HG03521 (cell line): ENCODE measurements around the gene CCDC9B.

ENCODE experiments used
- ATAC-seq: cut with Tn5 transposase; IDR thresholded peaks from one replicate; pipeline ENCODE4 v1.9.1; 2021; ENCODE audit warnings: mild to moderate bottlenecking, moderate library complexity; ENCODE audit not compliant: unreplicated experiment

The CCDC9B gene

DNA sequence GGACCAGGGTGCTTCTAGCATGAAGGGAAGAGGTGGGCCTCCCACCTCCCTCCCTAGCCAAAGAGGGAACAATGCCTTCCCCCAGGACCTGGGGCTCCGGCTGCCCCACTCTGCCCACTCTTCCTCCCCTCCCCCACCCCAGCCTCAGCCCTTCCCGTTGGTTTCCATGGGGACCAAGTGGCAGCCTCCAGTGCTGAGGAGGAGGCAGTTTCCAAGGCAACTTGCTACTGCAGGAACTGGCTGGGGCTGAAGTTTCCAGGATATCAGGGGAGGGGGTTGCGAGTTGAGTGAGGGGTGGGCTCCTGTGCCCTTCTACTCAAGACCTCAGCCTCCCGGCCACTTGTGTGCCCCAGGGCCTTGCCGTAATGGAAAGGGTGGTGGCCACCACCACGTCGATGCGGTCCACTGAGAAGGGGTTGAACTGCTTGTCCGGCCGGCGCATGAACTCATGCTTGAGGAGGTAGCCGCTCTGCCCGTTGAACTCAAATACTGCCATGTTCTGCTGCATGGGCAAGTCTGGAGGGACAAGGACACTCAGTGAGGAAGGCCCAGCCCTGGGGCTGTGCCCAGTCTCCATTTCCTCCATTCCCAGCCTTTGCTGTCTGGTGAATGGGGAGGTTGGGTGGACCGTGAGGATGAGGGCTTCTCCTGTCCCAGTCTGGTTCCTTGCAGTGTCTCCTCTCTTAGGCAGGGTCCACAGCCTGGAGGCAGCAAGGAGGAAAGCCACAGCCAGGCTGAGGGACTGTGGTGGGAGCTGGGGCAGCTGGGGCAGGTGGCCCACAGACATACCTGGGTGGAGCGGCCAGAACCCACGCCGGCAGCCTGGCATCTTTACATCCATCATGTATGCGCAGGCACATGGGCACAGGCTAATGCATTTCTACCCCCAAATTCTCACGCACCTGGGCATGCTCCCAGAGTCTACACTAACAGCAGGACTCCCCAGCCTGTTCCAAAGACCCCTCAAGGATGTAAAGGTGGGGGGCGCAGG is 46.5 kb downstream of the CCDC9B start:
- ATAC-seq = no peak

DNA sequence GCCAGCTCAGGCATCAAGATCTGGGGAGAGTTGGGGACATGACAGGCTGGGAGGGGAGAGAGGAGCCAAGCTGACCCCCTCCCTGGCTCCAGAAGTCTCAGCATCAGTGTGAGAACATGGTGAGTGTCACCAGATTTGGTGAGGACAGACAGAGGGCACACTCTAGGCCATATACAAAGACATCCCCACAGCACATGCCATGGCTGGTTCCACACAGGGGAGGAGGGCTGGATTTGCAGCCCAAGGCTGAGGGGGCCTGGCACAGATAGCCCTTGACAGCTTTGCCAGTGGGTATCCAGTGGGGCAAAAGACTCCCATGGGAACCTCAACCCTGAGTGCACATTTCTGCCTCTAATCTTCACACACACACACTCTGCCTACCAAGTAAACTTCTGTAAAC is 47.7 kb downstream of the CCDC9B start:
- ATAC-seq = no peak

DNA sequence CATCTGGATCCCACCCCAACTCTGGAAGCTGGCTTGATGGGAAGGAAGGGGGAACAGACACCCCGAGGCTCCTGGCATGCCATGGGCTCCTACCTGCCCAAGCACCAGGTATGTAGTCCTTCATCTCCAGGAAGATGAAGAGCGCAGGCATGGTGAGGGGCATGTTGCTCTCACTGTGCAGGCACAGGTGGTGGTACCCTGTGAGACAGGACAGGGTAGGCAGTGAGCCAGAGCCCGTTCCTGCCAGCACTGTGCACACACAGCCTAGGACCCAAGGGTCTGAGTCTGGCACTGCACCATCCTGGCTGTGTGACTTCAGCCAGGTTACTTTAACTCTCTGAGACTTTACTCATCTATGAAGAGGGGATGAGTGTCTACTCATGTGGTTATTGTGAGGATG is 48.5 kb downstream of the CCDC9B start:
- no peak for ATAC-seq

DNA sequence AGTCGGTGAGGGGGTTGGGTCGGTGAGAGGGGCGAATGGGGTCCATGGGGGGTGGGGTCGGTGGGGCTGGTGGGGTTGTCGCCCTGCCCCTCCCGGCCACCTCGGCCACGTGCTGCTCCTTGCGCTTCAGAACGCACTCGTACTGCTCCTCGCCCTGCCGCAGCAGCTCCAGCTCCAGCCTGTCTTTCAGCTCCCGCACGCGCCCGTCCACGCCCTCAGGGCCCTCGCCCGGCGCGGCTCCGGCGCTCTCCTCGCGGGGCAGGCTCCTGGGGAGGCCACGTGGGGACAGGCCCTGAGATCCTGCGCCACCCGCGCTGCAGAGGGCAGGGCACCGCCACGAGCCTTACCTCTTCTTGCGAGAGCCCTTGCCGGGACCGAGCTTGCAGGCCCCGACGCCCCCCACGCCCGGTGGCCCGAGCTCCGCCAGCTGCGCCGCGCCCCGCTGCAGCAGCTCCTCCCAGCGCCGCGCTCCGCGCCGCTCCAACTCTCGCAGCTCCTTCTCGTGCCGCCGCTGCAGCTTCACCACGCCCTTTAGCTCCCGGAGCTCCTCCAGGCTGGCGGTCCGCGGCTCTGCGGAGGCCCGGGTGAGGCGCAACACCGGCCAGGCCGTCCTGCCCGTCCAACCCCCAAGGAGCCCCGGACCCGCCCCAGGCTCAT is 49.7 kb downstream of the CCDC9B start:
- ATAC-seq = no peak

DNA sequence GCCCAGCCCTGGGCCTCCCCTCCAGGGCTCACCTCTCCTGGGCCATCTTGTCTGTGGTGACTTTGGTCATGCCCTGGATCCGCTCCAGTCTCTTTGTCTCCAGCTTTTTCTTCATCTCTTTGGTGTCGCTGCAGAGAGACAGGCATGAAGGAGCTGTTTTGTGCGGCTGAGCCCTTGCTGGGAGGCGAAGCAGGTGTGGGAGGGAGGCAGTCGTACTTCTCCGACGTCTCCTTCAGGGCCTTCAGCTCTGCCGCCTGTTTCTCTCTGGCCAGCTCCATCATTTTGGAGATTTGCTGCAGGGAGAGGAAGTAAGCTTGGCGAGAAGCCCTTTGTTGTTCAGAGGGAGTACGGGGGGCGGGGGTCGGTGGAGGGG is 50.2 kb downstream of the CCDC9B start:
- ATAC-seq = no peak

DNA sequence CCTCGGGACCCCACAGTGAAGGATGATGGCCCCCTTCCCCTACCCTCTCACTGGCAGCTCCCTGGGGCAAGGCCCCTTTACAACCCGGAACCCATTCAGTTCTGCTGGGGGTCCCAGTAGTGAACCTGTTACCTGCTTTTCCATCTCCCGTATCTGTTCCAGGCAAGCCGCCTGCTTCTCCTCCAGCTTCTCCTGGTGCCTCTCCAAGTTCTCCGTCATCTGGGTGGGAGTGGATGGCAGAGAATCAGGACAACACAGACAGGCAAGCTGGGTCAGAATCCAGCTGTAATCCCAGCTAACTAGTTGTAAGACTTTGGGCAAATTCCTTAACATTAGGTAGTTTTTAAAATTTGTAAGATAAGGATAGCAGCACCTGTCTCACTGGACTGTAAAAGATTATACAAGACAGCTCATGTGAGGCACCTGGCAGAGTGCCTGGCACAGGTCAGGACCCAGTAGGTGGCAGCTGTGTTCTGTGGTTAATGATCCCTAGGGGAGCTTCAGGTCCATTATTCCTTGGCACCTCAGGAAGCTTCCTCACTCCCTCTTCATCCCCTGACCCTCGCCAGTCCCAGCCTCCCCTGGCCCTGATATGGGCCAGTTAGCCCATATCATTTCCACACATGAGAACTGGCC is 51.5 kb downstream of the CCDC9B start:
- ATAC-seq = no peak

DNA sequence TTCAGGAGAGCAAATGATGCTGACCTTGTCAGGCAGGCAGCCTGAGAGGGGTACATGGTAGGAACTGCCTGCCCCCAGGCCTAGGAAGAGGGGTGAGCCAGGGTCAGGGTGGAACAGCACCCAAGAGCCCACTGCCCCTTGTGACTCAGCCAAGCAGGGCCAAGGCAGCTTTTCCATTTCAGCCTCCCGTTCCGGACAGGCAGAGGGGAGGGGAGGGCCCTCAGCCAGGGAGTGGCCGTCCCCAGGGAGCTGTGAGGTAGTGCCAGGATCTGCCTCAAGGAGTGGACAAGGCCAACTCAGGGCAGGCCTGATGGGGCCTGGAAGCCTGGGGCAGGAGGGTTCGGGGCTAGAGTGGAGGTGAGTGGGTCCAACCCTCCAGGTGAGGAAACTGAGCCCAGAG is 52.8 kb downstream of the CCDC9B start:
- no peak for ATAC-seq

DNA sequence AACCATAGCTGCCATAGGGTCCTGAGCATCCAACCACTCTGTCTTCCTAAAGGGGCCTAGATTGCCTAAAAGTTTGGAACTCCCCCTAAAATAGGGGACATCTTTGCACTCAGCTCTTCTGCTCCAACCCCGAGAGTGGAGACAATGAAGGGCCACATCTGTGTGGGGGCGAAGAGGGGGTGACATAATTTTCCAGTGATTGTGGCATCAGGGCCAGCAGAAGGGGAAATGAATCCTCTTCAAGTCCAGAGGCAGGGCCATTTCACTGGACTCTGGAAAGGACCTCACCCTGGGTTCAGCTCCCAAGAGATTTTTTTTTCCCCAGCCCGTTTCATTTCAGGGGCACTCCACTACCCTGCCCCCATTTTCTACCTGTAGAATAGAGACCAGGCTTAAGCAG is 53.2 kb downstream of the CCDC9B start:
- ATAC-seq = no peak

DNA sequence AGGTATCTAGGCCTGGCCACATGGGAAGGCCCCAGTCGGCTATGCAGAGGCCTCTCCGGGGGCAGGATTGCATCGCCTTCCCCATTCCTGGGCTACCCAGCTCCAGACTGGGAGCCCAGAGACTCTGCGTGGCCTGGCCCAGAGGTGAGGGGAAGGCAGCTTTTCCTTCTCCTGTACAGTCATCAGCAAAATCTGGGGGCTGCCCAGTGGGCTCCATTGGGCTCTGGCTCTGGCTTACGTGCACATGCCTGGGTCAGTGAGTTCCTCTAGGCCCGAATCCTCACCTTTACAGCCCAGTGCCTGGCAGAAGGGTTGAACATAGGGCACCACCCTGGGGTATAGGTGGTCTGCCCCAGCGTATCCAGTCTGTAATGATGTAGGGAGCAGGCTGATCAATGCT is 53.9 kb downstream of the CCDC9B start:
- no peak for ATAC-seq

DNA sequence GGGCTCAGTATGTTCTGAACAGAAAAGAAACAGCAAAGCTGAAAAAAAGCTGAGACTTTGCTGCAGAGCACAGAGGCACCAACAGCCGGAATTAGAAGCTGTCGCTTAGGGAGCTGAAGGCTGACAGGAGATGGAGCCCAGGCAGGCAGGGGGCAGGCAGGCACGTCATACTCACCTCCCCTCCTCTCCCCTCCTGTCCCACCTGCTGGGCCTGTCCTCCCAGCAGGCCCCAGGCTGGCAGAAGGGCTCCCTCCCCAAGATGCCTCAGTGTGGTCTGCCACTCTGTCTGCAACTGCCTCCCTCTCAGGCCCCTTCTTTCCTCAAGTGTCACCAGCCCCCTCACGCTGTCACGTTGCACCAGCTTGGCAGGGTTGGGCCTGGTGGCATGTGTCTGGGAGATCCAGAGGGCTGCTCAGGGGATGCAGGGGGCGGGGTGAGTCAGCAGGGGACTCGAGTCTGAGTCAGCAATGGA is 54.6 kb downstream of the CCDC9B start:
- ATAC-seq = no peak

DNA sequence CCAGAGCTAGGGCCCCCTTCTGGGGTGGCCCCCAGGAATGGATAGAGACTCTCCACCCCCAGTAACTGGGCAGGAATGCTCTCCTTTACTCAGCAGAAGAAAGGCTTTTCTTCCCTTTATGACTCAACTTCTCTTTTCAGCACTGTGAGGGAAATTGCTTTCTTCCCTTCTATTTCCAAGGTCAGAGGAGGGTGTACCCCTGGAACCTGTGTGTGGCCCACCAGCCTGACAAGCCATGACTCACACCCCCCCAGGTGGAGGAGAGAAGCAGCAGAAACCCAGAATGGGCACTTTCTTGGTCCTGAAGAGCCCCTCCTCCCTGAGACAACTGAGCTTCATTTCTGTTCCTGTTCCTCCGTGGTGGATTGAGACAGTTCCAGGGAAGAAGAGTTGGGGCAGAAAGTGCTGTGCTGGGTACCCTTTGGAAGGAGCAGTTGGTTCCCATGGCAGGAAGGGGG is 55.2 kb downstream of the CCDC9B start:
- no peak for ATAC-seq

DNA sequence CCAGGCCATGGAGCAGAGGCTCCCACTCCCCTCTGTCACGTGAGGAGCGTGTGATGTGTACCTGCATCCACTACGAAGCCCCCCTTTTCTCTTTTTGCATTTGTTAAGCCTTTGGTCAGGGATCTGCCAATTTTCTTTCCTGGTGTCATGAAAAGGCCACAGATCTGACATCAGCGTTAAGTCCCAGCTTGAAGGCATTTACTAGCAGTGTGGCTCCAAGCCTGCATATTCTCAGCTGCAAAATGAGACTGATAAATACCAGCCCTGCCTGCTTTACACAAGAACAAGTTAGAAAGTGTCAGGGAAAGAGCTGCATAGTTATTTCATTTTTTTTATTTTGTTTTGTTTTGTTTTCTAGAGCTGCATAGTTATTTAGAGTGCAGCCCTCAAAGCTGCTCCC is 55.6 kb downstream of the CCDC9B start:
- no peak for ATAC-seq

DNA sequence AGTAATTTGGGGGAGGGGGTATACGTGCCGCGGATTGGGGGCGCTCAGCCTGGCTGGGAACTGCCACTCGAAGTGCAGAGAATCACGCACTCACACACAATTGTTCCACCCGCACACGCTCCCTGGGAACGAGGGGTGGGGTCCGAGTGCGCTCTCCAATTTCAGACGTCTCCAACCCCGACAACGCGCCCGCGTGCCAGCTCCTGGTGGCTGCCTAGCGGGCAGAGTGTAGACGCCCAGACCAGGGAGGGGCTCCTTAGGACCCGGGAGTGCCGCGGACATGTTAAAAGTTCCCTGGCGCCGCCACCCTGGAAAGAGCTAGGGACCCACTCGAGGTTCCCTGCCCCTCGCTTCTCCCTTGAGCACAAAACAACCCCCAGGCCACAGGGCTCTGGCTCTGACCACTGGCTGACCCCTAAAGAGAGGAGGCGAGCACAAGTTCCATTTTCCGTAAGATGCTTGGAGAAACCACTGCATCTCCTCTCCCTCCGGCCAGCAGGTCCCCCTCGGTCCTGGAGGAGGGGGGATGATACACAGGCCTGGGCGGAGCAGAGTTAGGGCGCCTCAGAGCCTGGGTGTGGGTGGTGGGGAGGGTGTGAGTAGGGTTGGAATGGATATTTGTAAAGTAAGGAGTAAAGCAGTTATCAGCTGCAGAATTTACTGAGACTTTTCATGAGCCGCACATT is 57.0 kb downstream of the CCDC9B start:
- no peak for ATAC-seq

DNA sequence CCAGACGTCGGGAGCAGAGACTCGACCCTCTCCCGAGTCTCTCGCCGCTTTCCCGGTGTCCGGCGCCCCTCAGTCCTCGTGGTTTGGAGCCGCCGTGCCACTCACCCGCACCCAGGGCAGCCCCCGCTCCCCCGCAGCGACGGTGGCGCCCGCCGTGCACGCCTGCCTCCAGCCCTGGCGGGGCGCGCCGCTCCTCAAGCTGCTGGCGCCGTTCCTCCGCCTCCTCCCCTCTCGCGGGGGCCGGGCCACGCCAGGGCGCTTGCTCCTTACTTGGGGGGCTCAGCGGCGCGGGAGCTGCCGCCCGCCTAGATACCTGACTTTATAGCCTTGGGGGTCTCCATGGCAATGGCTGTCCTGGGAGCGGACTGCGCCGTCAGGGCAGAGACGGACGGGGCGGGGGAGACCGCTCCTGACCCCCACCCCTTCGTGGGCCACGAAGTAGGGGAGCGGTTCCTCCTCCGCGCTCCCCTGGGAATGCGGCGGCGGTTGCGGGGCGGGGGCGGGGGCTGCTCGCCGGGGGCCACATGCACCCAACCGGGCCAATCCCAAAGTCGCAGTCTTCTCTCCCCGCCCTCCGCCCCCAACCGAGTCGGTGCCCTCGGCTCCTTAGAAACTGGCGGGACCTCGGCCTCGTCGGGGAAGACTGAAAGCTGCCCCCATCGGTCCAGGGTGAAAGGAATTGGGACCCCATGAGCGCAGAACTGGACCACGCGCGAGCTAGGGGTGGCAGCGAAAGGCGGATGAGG is 57.7 kb downstream of the CCDC9B start, which contains the start of gene ANKRD63:
Gene ANKRD63 (minus strand): TSS at position 196 of the 746 bp plus-strand sequence. CDS start 478 bp downstream, outside the sequence.
- ATAC-seq = no peak

DNA sequence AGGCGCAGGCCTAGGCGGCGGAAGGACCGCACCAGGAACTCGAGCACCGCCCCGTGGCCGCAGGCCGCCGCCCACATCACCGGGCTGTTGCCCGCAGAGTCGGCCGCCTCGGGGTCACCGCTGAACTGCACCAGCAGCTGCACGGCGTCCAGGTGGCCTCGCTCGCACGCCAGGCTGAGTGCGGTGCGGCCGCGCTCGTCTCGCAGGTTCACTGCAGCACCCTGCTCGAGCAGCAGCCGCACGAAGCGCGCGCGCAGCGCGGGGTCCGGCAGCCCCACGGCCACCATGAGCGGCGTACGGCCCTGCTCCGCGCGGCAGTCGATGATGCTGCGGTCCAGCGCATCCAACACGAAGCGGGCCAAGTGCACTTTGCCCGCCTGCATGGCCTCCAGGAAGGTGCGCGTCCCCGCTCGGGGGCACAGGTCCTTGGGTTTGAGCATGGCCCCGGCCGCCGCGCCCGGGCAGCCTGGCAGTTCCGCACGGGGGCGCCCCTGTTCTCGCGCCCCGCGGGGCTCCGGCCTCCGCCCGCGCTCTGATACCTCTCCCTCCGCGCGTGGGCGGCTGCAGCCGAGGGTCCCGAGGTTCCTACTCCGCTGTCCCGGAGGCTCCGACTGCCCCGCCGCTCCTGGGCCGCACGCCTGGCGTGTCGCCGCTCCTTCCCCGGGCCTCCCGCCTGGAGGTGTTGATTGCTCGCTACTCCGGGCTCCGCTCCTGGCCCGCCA is 58.4 kb downstream of the CCDC9B start:
- ATAC-seq = no peak

DNA sequence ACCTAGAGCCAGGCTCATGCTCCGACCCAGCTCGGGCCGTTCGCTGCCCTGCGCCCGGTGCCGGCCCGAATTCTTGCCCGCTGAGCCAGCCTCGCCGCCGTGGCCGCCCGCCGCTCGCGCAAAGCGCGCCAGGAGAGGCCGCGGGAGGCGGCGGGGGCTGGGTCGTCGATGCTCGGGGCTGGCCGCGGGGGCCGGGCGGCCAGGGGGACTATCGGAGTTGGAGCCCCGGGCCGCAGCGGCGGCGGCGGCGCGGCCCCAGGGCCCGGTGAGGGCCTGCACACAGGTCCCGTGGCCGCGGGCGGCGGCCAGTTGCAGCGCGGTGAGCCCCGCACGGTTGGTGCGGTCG is 59.0 kb downstream of the CCDC9B start:
- no peak for ATAC-seq
